Measurements from ENCODE around the gene CDYL2.

DNA sequence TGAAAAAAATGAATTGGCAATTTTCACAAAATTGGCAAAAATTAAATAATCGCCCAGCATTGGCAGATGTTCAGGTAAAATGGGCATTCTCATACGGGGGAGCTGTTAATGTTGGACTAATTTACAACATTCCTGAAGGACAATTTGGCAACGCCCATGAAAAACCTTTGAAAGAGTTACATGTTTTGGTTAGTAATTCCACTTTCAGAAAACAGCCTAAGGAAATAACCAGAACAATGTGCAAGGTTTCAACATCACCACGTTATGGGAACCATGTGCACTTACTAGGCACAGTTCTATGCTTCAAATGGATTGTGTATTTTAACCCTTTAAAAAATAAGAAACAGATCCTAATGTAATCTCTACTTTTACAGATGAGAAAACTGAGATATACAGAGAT lies 62.7 kb downstream of the CDYL2 start:
- TF ChIP-seq, protein P1, sequence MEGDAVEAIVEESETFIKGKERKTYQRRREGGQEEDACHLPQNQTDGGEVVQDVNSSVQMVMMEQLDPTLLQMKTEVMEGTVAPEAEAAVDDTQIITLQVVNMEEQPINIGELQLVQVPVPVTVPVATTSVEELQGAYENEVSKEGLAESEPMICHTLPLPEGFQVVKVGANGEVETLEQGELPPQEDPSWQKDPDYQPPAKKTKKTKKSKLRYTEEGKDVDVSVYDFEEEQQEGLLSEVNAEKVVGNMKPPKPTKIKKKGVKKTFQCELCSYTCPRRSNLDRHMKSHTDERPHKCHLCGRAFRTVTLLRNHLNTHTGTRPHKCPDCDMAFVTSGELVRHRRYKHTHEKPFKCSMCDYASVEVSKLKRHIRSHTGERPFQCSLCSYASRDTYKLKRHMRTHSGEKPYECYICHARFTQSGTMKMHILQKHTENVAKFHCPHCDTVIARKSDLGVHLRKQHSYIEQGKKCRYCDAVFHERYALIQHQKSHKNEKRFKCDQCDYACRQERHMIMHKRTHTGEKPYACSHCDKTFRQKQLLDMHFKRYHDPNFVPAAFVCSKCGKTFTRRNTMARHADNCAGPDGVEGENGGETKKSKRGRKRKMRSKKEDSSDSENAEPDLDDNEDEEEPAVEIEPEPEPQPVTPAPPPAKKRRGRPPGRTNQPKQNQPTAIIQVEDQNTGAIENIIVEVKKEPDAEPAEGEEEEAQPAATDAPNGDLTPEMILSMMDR (IDR thresholded peaks at IDR 0.05), result no peak
- TF ChIP-seq POLR2A (IDR thresholded peaks at IDR 0.05), result no peak
